Endothelial cell of umbilical vein (primary cell): Measurements from ENCODE around the gene MED22. TPM values are rescaled to one million over a fixed set of nuclear protein-coding genes. Genes with fewer than 3 reads are reported as not detected.

ENCODE experiments used
- BruUV-seq: library from RNA; stranded (reverse); fragments of 400-500 nt; replicated peaks from 2 replicates; lab custom pipeline; 2021; lab: Mats Ljungman, UMichigan
- CTCF ChIA-PET: fragments of 300-600, 350-600 bp; sonication (Branson Sonifier 250); formaldehyde crosslinking; loops from one replicate; lab custom pipeline; 2021; ENCODE audit warnings: antibody characterized with exemption, inconsistent platforms; lab: Charles Lee
- POLR2A ChIA-PET: fragments of 300-600, 350-600 bp; sonication (Branson Sonifier 250); formaldehyde crosslinking; loops from one replicate; lab custom pipeline; 2021; ENCODE audit warnings: antibody characterized with exemption, inconsistent platforms; lab: Charles Lee
- DNase-seq: peaks from one replicate; pipeline ENCODE4 v3.0.0-alpha.2; 2011; ENCODE audit warnings: low read depth, low spot score
- FAIRE-seq: peaks from 2 replicates; lab custom pipeline; 2011; peaks lifted over from hg19 to GRCh38; lab: Jason Lieb, UNC
- H2AFZ ChIP-seq: 2 replicates; pipeline ENCODE4 v1.6.0; 2012; ENCODE audit warnings: low read depth, low read length, control low read depth, inconsistent platforms
- H3K27ac ChIP-seq: 2 replicates; pipeline ENCODE4 v1.5.1; 2011; ENCODE audit warnings: low read depth, mild to moderate bottlenecking, control low read depth, low read length, moderate library complexity; ENCODE audit not compliant: insufficient read depth
- H3K27me3 ChIP-seq, 2 experiments: 2 replicates each; pipeline versions ENCODE4 v1.6.0 to v1.6.1; 2011; ENCODE audit warnings: low read length in 2 of 2, mixed read lengths in 1 of 2; ENCODE audit not compliant: control insufficient read depth in 2 of 2, insufficient read depth in 2 of 2
- H3K36me3 ChIP-seq, 2 experiments: 2 replicates in 1 of 2; 3 replicates in 1 of 2; pipeline ENCODE4 v1.5.1; 2011; ENCODE audit warnings: low read length in 2 of 2, mild to moderate bottlenecking in 1 of 2, moderate library complexity in 1 of 2; ENCODE audit not compliant: control insufficient read depth in 2 of 2, insufficient read depth in 2 of 2; ENCODE audit errors: extremely low read depth in 1 of 2
- H3K4me1 ChIP-seq: 3 replicates; pipeline ENCODE4 v1.5.1; 2011; ENCODE audit warnings: mild to moderate bottlenecking, low read length; ENCODE audit not compliant: control insufficient read depth, insufficient read depth; ENCODE audit errors: extremely low read depth
- H3K4me2 ChIP-seq: 2 replicates; pipeline ENCODE4 v1.6.1; 2011; ENCODE audit warnings: low read length, control low read depth, mixed read lengths; ENCODE audit not compliant: insufficient read depth
- H3K4me3 ChIP-seq, 3 experiments: fragments of 200-600 bp in 1 of 3; sonication (generic), shearing (Covaris generic) in 1 of 3; replicated peaks in 1 of 3; 2 replicates each; pipeline ENCODE4 v1.5.1; 2011 to 2016; ENCODE audit warnings: control low read depth in 3 of 3, low read length in 3 of 3, mild to moderate bottlenecking in 2 of 3, inconsistent platforms in 1 of 3, low read depth in 1 of 3, moderate library complexity in 1 of 3; ENCODE audit not compliant: insufficient read depth in 1 of 3
- H3K79me2 ChIP-seq: 2 replicates; pipeline ENCODE4 v1.6.0; 2012; ENCODE audit warnings: low read length, inconsistent platforms; ENCODE audit not compliant: control insufficient read depth, insufficient read depth
- H3K9ac ChIP-seq: replicated peaks from 2 replicates; pipeline ENCODE3; 2011; ENCODE audit warnings: low read length, control low read depth; ENCODE audit not compliant: insufficient read depth; ENCODE audit errors: extremely low read depth
- H3K9me1 ChIP-seq: replicated peaks from 3 replicates; pipeline ENCODE4 v1.6.0; 2011; ENCODE audit warnings: mild to moderate bottlenecking, low read length; ENCODE audit not compliant: control insufficient read depth, insufficient read depth; ENCODE audit errors: extremely low read depth
- H3K9me3 ChIP-seq: replicated peaks from 2 replicates; pipeline ENCODE4 v1.5.1; 2012; ENCODE audit warnings: low read length, inconsistent platforms; ENCODE audit not compliant: control insufficient read depth, insufficient read depth
- H4K20me1 ChIP-seq: replicated peaks from 2 replicates; pipeline ENCODE3; 2011; ENCODE audit warnings: mild to moderate bottlenecking, low read length; ENCODE audit not compliant: control insufficient read depth, insufficient read depth; ENCODE audit errors: extremely low read depth
- CTCF ChIP-seq, 2 donors: IDR thresholded peaks; 1 replicate in 1 of 2; 2 replicates in 1 of 2; pipeline ENCODE4 v1.5.1; 2011; ENCODE audit warnings: low read length in 2 of 2, mild to moderate bottlenecking in 2 of 2, moderate library complexity in 2 of 2, control low read depth in 1 of 2, inconsistent platforms in 1 of 2, low read depth in 1 of 2; ENCODE audit not compliant: insufficient read depth in 1 of 2; ENCODE audit errors: extremely low read depth in 1 of 2
- EZH2 ChIP-seq: IDR thresholded peaks from 2 replicates; pipeline ENCODE4 v1.6.1; 2012; ENCODE audit warnings: borderline replicate concordance, low read depth, mild to moderate bottlenecking, moderate library complexity, low read length, inconsistent platforms; ENCODE audit not compliant: severe bottlenecking
- FOS ChIP-seq: IDR thresholded peaks from 2 replicates; pipeline ENCODE4 v1.6.1; 2011; ENCODE audit warnings: mild to moderate bottlenecking, low read length, moderate library complexity, borderline replicate concordance; ENCODE audit not compliant: insufficient read depth
- GATA2 ChIP-seq: IDR thresholded peaks from 2 replicates; pipeline ENCODE4 v1.7.0; 2011; ENCODE audit warnings: low read depth, mild to moderate bottlenecking, moderate library complexity, mixed read lengths, low read length; ENCODE audit not compliant: insufficient read length, insufficient read depth
- JUN ChIP-seq: IDR thresholded peaks from 2 replicates; pipeline ENCODE4 v1.6.1; 2011; ENCODE audit warnings: borderline replicate concordance, low read depth; ENCODE audit not compliant: insufficient read length, insufficient read depth
- MYC ChIP-seq: IDR thresholded peaks from one replicate; pipeline ENCODE4 v1.6.1; 2011; ENCODE audit warnings: mild to moderate bottlenecking, low read depth, low read length
- POLR2A ChIP-seq: IDR thresholded peaks from 2 replicates; pipeline ENCODE4 v1.6.1; 2012; ENCODE audit warnings: low read depth, mild to moderate bottlenecking, control low read depth, low read length
- POLR2AphosphoS5 ChIP-seq: IDR thresholded peaks from 2 replicates; pipeline ENCODE4 v1.6.1; 2012; ENCODE audit warnings: low read depth, mild to moderate bottlenecking, control low read depth, low read length, moderate library complexity; ENCODE audit not compliant: insufficient read depth
- dilution Hi-C: fragments of 300-500 bp; cut with MboI; formaldehyde crosslinking; loops from one replicate; pipeline ENCODE4 v1.15.0; 2019; ENCODE audit warnings: low sequenced_read_pairs; ENCODE audit not compliant: extremely low pct_ligation_motif_present
- intact Hi-C: fragments of 100-400 bp; cut with micrococcal nuclease; formaldehyde crosslinking; loops from one replicate; pipeline ENCODE4 v1.10.0; 2022
- polyA plus RNA-seq, 4 experiments: library from polyadenylated mRNA; depleted of rRNA in 3 of 4; stranded (reverse) in 3 of 4; unstranded in 1 of 4; fragments of >200 nt; gene quantifications; 2 replicates each; pipeline versions ENCODE4 v1.2.1 to v1.2.3, GENCODE V29; 2011 to 2012; ENCODE audit warnings: missing spikeins in 1 of 4
- total RNA-seq: library from RNA; stranded (reverse); gene quantifications from 2 replicates; pipeline ENCODE4 v1.2.3, GENCODE V29; 2021
- TF ChIP-seq, protein P1 (sequence below): IDR thresholded peaks from 2 replicates; pipeline ENCODE4 v1.6.1; 2011; ENCODE audit not compliant: insufficient read depth, insufficient read length

MED22 gene
- total and polyA plus RNA-seq, 2 donors (not counting 3 experiments of a cell fraction or from before 2014, with no cell fraction given) = 25.7 to 27.4 TPM

- POLR2A ChIA-PET = no interaction called here
- intact Hi-C loops = no loop called here
Measured at GRCh38 chr9:133309608-133310007, 38.3 kb downstream of the MED22 start.

More at GRCh38 chr9:133309608-133310007, 38.3 kb downstream of the MED22 start:
- DNase-seq = no peak
- no peak overlapping the region for H3K27ac ChIP-seq
- CTCF ChIA-PET = no interaction called here
- H4K20me1 ChIP-seq = no peaks in the 10 kb centered on the region
- no peak for FAIRE-seq
- dilution Hi-C loops = no loop called here
- no peak overlapping the region for H3K4me3 ChIP-seq
- no peaks in the 10 kb centered on the region for H3K4me1 ChIP-seq
- H3K9me1 ChIP-seq = no peaks in the 10 kb centered on the region
- H2AFZ ChIP-seq = no peak overlapping the region
- no peaks in the 10 kb centered on the region for H3K79me2 ChIP-seq
- no peak overlapping the region for H3K9ac ChIP-seq
- H3K4me2 ChIP-seq = no peak overlapping the region
- TF ChIP-seq EZH2 = no peak
- TF ChIP-seq, protein P1, sequence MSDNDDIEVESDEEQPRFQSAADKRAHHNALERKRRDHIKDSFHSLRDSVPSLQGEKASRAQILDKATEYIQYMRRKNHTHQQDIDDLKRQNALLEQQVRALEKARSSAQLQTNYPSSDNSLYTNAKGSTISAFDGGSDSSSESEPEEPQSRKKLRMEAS = no peak
- no peak for TF ChIP-seq CTCF (IDR thresholded peaks at IDR 0.05; ENCODE audit: extremely low read depth in 1 of 2, insufficient read depth in 1 of 2, low read depth in 1 of 2, low read length in 2 of 2)
- no peak for TF ChIP-seq POLR2A
- TF ChIP-seq GATA2 = no peak
- TF ChIP-seq POLR2AphosphoS5 = no peak
- TF ChIP-seq JUN = no peak
- no peak for TF ChIP-seq MYC
- TF ChIP-seq FOS = no peak
- peaks cover 0 to 2% of the 10 kb centered on the region in 2 experiments for H3K27me3 ChIP-seq
- no peaks in the 10 kb centered on the region for H3K9me3 ChIP-seq
- BruUV-seq = no TSS peak
- H3K36me3 ChIP-seq = no peaks in the 10 kb centered on the region
